Mesenchymal stem cell (in vitro differentiated cells and primary cell): ENCODE data around the gene FAM81B.

Experiments used
- DNase-seq: peaks from one replicate; pipeline ENCODE4 v3.0.0-alpha.2; 2013
- H2AFZ ChIP-seq: one replicate; pipeline ENCODE4 v1.6.1; 2013; ENCODE audit warnings: low read depth, mild to moderate bottlenecking, control low read depth, inconsistent platforms, low read length, moderate library complexity
- H2AK5ac ChIP-seq: 2 replicates; pipeline ENCODE4 v1.6.1; 2013; ENCODE audit warnings: low read length, moderate library complexity, mild to moderate bottlenecking, inconsistent platforms; ENCODE audit not compliant: severe bottlenecking
- H2BK120ac ChIP-seq: one replicate; pipeline ENCODE4 v1.6.1; 2013; ENCODE audit warnings: low read depth, mild to moderate bottlenecking, inconsistent platforms, low read length, moderate library complexity
- H2BK12ac ChIP-seq, 2 experiments: one replicate each; pipeline ENCODE4 v1.6.1; 2013; ENCODE audit warnings: inconsistent platforms in 2 of 2, low read length in 2 of 2, mild to moderate bottlenecking in 2 of 2, moderate library complexity in 2 of 2, control low read depth in 1 of 2
- H2BK15ac ChIP-seq: one replicate; pipeline ENCODE4 v1.6.1; 2013; ENCODE audit warnings: mild to moderate bottlenecking, low read depth, inconsistent platforms; ENCODE audit not compliant: poor library complexity, severe bottlenecking
- H2BK5ac ChIP-seq: 2 replicates; pipeline ENCODE4 v1.6.1; 2013; ENCODE audit warnings: low read depth, mild to moderate bottlenecking, low read length, control low read depth, inconsistent platforms; ENCODE audit not compliant: poor library complexity, severe bottlenecking
- H3K14ac ChIP-seq, 2 experiments: one replicate each; pipeline ENCODE4 v1.6.1; 2013; ENCODE audit warnings: inconsistent platforms in 2 of 2, low read length in 2 of 2, control low read depth in 1 of 2, mild to moderate bottlenecking in 1 of 2, moderate library complexity in 1 of 2
- H3K18ac ChIP-seq, 2 experiments: one replicate each; pipeline ENCODE4 v1.6.1; 2013; ENCODE audit warnings: inconsistent platforms in 2 of 2, low read length in 2 of 2, control low read depth in 1 of 2, low read depth in 1 of 2, mild to moderate bottlenecking in 1 of 2
- H3K23ac ChIP-seq, 2 experiments: one replicate each; pipeline ENCODE4 v1.6.1; 2013; ENCODE audit warnings: inconsistent platforms in 2 of 2, low read length in 2 of 2, mild to moderate bottlenecking in 2 of 2, moderate library complexity in 2 of 2, control low read depth in 1 of 2
- H3K27ac ChIP-seq: 2 replicates; pipeline ENCODE4 v1.5.1; 2013; ENCODE audit warnings: mild to moderate bottlenecking, moderate library complexity, low read length, control low read depth, inconsistent platforms; ENCODE audit not compliant: poor library complexity, severe bottlenecking
- H3K27me3 ChIP-seq, 2 experiments: 2 replicates each; pipeline versions ENCODE4 v1.6.1 to v1.7.0; 2013; ENCODE audit warnings: low read length in 2 of 2, mild to moderate bottlenecking in 2 of 2, moderate library complexity in 2 of 2, control low read depth in 1 of 2, inconsistent platforms in 1 of 2; ENCODE audit not compliant: control insufficient read depth in 1 of 2, insufficient read depth in 1 of 2
- H3K36me3 ChIP-seq, 2 experiments: 2 replicates each; pipeline versions ENCODE4 v1.6.1 to v1.7.0; 2013; ENCODE audit warnings: low read length in 2 of 2, control low read depth in 1 of 2, inconsistent platforms in 1 of 2, low read depth in 1 of 2, mild to moderate bottlenecking in 1 of 2; ENCODE audit not compliant: insufficient read depth in 2 of 2, control insufficient read depth in 1 of 2
- H3K4ac ChIP-seq, 2 experiments: one replicate each; pipeline ENCODE4 v1.6.1; 2013; ENCODE audit warnings: inconsistent platforms in 2 of 2, low read length in 2 of 2, mild to moderate bottlenecking in 2 of 2, moderate library complexity in 2 of 2, control low read depth in 1 of 2, low read depth in 1 of 2
- H3K4me1 ChIP-seq: 2 replicates; pipeline ENCODE4 v1.6.1; 2013; ENCODE audit warnings: low read depth, low read length, control low read depth; ENCODE audit not compliant: control insufficient read depth, insufficient read depth
- H3K4me2 ChIP-seq: 2 replicates; pipeline ENCODE4 v1.6.1; 2013; ENCODE audit warnings: low read length, mild to moderate bottlenecking, inconsistent platforms; ENCODE audit not compliant: poor library complexity, severe bottlenecking
- H3K4me3 ChIP-seq, 2 experiments: 2 replicates each; pipeline versions ENCODE4 v1.5.1 to v1.7.0; 2013; ENCODE audit warnings: low read length in 2 of 2, mild to moderate bottlenecking in 2 of 2, control low read depth in 1 of 2, low read depth in 1 of 2; ENCODE audit not compliant: insufficient read depth in 1 of 2
- H3K79me1 ChIP-seq: replicated peaks from 2 replicates; pipeline ENCODE4 v1.6.1; 2013; ENCODE audit warnings: mild to moderate bottlenecking, control low read depth, low read length, inconsistent platforms; ENCODE audit not compliant: poor library complexity, severe bottlenecking
- H3K9ac ChIP-seq: 2 replicates; pipeline ENCODE4 v1.7.0; 2013; ENCODE audit warnings: mild to moderate bottlenecking, low read length, moderate library complexity
- H3K9me3 ChIP-seq: 2 replicates; pipeline ENCODE4 v1.7.0; 2013; ENCODE audit warnings: mild to moderate bottlenecking, low read length; ENCODE audit not compliant: control insufficient read depth
- H4K8ac ChIP-seq: one replicate; pipeline ENCODE4 v1.6.1; 2013; ENCODE audit warnings: inconsistent platforms, mild to moderate bottlenecking, low read length, moderate library complexity
- H4K91ac ChIP-seq: one replicate; pipeline ENCODE4 v1.6.1; 2013; ENCODE audit warnings: mild to moderate bottlenecking, low read length, inconsistent platforms
- WGBS: methylation state at CpG from one replicate; pipeline ENCODE4 v1.1.7; 2013; ENCODE audit warnings: mixed read lengths; 5-methylcytosine and 5-hydroxymethylcytosine counted together

FAM81B gene

DNA sequence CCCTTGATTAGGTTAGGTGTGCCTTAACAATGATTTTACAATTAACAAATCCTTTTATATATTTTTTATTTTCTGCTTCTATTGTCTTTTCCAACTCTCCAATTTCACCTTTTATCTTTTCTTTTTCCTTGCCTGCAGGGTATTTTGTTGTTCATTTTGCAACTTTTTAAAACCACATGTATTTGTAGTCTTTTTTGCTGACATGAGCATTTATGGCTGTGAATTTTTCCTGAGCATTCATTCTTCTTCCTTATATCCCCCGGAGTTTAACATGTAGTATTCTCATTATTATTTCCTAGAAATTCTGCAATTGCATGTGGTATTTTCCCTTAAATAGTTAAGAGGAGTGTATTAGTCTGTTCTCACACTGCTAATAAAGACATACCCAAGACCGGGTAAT, 41.6 kb downstream of the FAM81B start:
- Histone ChIP-seq H2AK5ac (no peak overlapping the region), H3K4me2 (no peak overlapping the region), H3K27me3 (no peaks in the 10 kb centered on the region), H4K8ac (no peak overlapping the region), H3K9me3 (peaks cover 10% of the 10 kb centered on the region), H3K36me3 (no peaks in the 10 kb centered on the region), H2BK12ac (no peak overlapping the region), H3K18ac (no peak overlapping the region), H4K91ac (no peak overlapping the region), H3K4me3 (no peak overlapping the region), H2AFZ (no peak overlapping the region), H3K9ac (no peak overlapping the region), H3K27ac (no peak overlapping the region), H2BK120ac (no peak overlapping the region), H3K14ac (no peak overlapping the region), H3K4me1 (no peaks in the 10 kb centered on the region), H3K4ac (no peak overlapping the region), H2BK5ac (no peak overlapping the region), H2BK15ac (no peak overlapping the region), H3K79me1 (no peaks in the 10 kb centered on the region), H3K23ac (no peak overlapping the region)
- DNase-seq, result no peak
- WGBS, result 100% methylated on average over 1 of the region's 2 CpGs

DNA sequence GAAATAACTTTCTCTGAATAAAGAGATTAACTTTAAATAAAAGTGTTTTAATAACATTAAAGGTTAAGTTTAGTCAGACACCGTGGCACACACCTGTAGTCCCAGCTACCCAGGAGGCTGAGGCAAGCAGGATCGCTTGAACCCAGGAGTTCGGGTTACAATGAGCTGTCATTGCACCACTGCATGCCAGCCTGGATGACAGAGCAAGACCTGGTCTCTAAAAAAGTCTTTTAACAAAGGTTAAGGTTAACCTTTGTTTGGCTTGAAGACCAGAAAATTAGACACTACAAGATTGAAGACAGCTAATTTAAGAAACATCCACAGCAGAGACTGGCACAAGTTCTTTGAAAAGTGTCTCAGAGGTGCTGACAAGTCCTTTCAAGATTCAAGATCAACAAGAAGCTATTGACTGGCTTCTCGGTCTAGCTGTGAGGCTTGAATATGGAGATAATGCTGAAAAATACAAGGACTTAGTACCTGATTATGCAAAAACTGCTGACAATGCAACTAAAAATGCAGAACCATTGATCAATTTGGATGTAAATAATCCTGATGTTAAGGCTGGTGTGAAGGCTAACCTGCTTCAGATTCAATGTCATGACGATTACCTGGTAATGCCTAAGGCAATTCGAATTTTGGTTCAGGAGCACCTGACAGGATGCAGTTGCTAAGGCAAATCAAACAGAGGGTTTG, 48.8 kb downstream of the FAM81B start:
- Histone ChIP-seq H2BK15ac (no peak overlapping the region), H3K18ac (no peak overlapping the region), H3K79me1 (no peaks in the 10 kb centered on the region), H3K4ac (no peak overlapping the region), H3K4me1 (peaks cover 2% of the 10 kb centered on the region), H3K14ac (no peak overlapping the region), H3K23ac (no peak overlapping the region), H3K4me2 (no peak overlapping the region), H2BK120ac (no peak overlapping the region), H3K4me3 (no peak overlapping the region), H2BK5ac (no peak overlapping the region), H4K8ac (no peak overlapping the region), H3K36me3 (no peaks in the 10 kb centered on the region), H3K9ac (no peak overlapping the region), H4K91ac (no peak overlapping the region), H3K9me3 (no peaks in the 10 kb centered on the region), H2BK12ac (no peak overlapping the region), H2AFZ (no peak overlapping the region), H2AK5ac (no peak overlapping the region), H3K27me3 (peaks cover 0 to 12% of the 10 kb centered on the region in 2 experiments), H3K27ac (no peak overlapping the region)
- DNase-seq, result no peak
- 17% methylated on average over 6 of the region's 6 CpGs for WGBS

DNA sequence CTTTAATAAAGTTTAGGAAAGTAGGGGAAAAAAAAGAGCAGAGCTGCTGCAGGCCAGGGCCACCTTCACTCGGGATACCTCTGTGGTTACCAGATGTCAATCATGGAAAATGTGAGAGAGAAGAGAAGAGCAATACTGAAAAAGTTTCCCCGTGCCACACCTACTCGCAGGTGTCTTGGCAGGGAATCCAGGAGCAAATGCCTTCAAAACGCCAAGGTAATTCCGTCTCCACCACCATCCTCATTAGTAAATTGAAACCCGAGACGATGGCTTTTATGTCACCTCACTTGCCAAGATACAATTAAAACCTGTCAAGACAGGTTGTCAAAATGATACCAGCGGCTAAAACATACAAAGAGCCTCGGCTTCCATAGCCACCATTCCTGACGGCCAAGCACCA, 49.7 kb downstream of the FAM81B start:
- peaks cover 3% of the 10 kb centered on the region for H3K4me1 ChIP-seq
- H2AK5ac ChIP-seq, result no peak overlapping the region
- no peak overlapping the region for H3K27ac ChIP-seq
- H3K4ac ChIP-seq, result no peak overlapping the region
- no peak for DNase-seq
- no peak overlapping the region for H4K91ac ChIP-seq
- no peak overlapping the region for H3K9ac ChIP-seq
- no peak overlapping the region for H2BK120ac ChIP-seq
- H3K23ac ChIP-seq, result no peak overlapping the region
- H2AFZ ChIP-seq, result no peak overlapping the region
- H3K14ac ChIP-seq, result no peak overlapping the region
- no peaks in the 10 kb centered on the region for H3K79me1 ChIP-seq
- peaks cover 0 to 12% of the 10 kb centered on the region in 2 experiments for H3K27me3 ChIP-seq
- H3K9me3 ChIP-seq, result no peaks in the 10 kb centered on the region
- no peak overlapping the region for H2BK12ac ChIP-seq
- H3K4me3 ChIP-seq, result no peak overlapping the region
- H4K8ac ChIP-seq, result no peak overlapping the region
- H3K18ac ChIP-seq, result no peak overlapping the region
- H3K4me2 ChIP-seq, result no peak overlapping the region
- H2BK15ac ChIP-seq, result no peak overlapping the region
- H3K36me3 ChIP-seq, result no peaks in the 10 kb centered on the region
- 53% methylated on average over 10 of the region's 10 CpGs for WGBS
- H2BK5ac ChIP-seq, result no peak overlapping the region

DNA sequence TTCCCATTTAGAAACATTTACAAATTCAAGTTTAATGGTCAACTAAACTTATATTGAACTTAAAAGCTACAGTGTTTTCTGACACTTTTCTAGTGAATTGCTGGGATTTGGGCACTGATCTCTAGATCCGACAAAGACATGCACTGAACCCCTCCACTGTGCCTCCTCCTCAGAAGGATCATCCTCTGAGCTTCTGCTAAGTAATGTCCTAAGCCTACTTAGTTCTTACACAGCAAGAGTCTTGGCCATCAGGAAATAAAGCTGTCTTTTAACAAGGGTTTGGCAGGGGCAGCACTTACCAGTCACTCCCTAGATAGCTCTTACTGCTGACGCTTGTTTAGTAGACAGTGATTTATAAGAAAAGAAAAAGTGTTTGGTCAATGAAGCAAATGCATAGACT, 50.5 kb downstream of the FAM81B start:
- no peak overlapping the region for H3K23ac ChIP-seq
- H3K9me3 ChIP-seq, result no peaks in the 10 kb centered on the region
- peaks cover 0 to 12% of the 10 kb centered on the region in 2 experiments for H3K27me3 ChIP-seq
- peaks cover 3% of the 10 kb centered on the region for H3K4me1 ChIP-seq
- H2BK5ac ChIP-seq, result no peak overlapping the region
- H2AFZ ChIP-seq, result no peak overlapping the region
- DNase-seq, result no peak
- H2AK5ac ChIP-seq, result no peak overlapping the region
- H2BK120ac ChIP-seq, result no peak overlapping the region
- no peak overlapping the region for H3K27ac ChIP-seq
- H3K4ac ChIP-seq, result no peak overlapping the region
- no peaks in the 10 kb centered on the region for H3K36me3 ChIP-seq
- no peaks in the 10 kb centered on the region for H3K79me1 ChIP-seq
- H3K18ac ChIP-seq, result no peak overlapping the region
- H3K14ac ChIP-seq, result no peak overlapping the region
- no peak overlapping the region for H3K4me2 ChIP-seq
- H3K4me3 ChIP-seq, result no peak overlapping the region
- no peak overlapping the region for H2BK15ac ChIP-seq
- no peak overlapping the region for H4K91ac ChIP-seq
- 94% methylated on average over 1 of the region's 2 CpGs for WGBS
- H3K9ac ChIP-seq, result no peak overlapping the region
- no peak overlapping the region for H2BK12ac ChIP-seq
- H4K8ac ChIP-seq, result no peak overlapping the region
